ENCODE data around the gene OR6M1.

DNA sequence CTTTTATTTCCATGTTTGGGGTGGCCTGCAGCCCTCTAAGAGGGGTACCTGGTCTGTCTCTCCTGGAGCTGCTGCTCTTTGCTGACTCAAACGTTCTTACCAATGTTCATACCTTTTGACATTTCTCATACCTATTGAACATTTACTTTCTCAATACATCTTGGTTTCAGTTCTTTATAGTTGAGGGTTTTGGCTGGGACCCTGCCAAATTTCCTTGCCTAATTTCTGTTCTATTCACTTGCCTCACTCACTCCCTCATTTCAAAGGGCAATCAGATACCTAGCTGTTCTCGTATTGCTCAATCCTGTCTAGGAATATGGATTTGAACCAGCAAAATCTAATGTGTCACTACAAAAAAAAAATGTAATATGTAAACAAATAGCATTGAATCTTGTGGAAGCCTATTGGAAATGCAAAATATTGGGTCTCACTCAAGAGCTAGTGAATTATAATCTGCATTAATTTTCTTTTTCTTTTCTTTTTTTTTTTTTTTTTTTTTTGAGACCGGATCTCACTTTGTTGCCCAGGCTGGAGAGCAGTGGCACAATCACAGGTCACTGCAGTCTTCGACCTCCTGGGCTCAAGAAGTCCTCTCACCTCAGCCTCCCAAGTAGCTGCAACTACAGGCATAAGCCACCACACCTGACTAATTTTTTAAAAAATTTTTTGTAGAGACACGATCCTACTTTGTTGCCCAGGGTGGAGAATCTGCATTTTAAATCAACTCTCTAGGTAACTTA, 7.5 kb downstream of the OR6M1 start:
- no peak for TF ChIP-seq TCF7L2 (IDR thresholded peaks at IDR 0.05; ENCODE audit: low read depth, low read length)
- TF ChIP-seq, protein P1, sequence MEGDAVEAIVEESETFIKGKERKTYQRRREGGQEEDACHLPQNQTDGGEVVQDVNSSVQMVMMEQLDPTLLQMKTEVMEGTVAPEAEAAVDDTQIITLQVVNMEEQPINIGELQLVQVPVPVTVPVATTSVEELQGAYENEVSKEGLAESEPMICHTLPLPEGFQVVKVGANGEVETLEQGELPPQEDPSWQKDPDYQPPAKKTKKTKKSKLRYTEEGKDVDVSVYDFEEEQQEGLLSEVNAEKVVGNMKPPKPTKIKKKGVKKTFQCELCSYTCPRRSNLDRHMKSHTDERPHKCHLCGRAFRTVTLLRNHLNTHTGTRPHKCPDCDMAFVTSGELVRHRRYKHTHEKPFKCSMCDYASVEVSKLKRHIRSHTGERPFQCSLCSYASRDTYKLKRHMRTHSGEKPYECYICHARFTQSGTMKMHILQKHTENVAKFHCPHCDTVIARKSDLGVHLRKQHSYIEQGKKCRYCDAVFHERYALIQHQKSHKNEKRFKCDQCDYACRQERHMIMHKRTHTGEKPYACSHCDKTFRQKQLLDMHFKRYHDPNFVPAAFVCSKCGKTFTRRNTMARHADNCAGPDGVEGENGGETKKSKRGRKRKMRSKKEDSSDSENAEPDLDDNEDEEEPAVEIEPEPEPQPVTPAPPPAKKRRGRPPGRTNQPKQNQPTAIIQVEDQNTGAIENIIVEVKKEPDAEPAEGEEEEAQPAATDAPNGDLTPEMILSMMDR (IDR thresholded peaks at IDR 0.05) = no peak
- no peak for TF ChIP-seq POLR2AphosphoS5 (IDR thresholded peaks at IDR 0.05; ENCODE audit: low read depth, low read length)
- TF ChIP-seq SIN3A (IDR thresholded peaks at IDR 0.05; ENCODE audit: borderline replicate concordance, insufficient read depth, low read depth, low read length) = no peak
- TF ChIP-seq, protein P2, sequence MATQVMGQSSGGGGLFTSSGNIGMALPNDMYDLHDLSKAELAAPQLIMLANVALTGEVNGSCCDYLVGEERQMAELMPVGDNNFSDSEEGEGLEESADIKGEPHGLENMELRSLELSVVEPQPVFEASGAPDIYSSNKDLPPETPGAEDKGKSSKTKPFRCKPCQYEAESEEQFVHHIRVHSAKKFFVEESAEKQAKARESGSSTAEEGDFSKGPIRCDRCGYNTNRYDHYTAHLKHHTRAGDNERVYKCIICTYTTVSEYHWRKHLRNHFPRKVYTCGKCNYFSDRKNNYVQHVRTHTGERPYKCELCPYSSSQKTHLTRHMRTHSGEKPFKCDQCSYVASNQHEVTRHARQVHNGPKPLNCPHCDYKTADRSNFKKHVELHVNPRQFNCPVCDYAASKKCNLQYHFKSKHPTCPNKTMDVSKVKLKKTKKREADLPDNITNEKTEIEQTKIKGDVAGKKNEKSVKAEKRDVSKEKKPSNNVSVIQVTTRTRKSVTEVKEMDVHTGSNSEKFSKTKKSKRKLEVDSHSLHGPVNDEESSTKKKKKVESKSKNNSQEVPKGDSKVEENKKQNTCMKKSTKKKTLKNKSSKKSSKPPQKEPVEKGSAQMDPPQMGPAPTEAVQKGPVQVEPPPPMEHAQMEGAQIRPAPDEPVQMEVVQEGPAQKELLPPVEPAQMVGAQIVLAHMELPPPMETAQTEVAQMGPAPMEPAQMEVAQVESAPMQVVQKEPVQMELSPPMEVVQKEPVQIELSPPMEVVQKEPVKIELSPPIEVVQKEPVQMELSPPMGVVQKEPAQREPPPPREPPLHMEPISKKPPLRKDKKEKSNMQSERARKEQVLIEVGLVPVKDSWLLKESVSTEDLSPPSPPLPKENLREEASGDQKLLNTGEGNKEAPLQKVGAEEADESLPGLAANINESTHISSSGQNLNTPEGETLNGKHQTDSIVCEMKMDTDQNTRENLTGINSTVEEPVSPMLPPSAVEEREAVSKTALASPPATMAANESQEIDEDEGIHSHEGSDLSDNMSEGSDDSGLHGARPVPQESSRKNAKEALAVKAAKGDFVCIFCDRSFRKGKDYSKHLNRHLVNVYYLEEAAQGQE (IDR thresholded peaks at IDR 0.05; ENCODE audit: insufficient read depth in 1 of 2, low read depth in 2 of 2, low read length in 1 of 2) = no peak
